ENCODE data around the gene TM9SF4.

DNA sequence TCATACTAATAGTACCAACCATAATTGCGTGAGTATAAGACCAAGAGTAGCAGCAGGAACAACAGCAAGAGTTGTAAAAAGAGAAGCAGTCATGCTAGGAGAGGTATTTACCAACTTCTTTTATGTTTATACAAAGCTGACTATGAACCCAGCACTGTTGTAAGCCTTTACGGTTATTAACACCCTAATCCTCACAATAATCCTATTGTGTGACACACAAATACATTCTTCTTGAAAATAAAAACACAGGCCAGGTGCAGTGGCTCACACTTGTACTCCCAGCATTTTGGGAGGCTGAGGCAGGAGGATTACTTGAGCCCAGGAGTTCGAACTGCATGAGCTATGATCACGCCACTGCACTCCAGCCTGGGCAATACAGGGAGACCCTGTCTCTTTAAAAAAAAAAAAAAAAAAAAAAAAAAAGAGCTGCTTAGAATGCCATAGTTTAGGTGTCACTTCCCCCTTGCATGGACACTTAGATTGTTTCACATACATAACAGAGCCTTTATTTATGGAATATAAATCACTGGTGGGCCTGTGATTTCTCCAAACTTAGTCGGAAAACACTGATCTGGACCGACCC lies 37.3 kb upstream of the TM9SF4 start:
- TF ChIP-seq CREB1 (IDR thresholded peaks at IDR 0.05; ENCODE audit: low read depth) = no peak
- TF ChIP-seq, protein P1, sequence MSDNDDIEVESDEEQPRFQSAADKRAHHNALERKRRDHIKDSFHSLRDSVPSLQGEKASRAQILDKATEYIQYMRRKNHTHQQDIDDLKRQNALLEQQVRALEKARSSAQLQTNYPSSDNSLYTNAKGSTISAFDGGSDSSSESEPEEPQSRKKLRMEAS (IDR thresholded peaks at IDR 0.05) = no peak
- TF ChIP-seq, protein P2, sequence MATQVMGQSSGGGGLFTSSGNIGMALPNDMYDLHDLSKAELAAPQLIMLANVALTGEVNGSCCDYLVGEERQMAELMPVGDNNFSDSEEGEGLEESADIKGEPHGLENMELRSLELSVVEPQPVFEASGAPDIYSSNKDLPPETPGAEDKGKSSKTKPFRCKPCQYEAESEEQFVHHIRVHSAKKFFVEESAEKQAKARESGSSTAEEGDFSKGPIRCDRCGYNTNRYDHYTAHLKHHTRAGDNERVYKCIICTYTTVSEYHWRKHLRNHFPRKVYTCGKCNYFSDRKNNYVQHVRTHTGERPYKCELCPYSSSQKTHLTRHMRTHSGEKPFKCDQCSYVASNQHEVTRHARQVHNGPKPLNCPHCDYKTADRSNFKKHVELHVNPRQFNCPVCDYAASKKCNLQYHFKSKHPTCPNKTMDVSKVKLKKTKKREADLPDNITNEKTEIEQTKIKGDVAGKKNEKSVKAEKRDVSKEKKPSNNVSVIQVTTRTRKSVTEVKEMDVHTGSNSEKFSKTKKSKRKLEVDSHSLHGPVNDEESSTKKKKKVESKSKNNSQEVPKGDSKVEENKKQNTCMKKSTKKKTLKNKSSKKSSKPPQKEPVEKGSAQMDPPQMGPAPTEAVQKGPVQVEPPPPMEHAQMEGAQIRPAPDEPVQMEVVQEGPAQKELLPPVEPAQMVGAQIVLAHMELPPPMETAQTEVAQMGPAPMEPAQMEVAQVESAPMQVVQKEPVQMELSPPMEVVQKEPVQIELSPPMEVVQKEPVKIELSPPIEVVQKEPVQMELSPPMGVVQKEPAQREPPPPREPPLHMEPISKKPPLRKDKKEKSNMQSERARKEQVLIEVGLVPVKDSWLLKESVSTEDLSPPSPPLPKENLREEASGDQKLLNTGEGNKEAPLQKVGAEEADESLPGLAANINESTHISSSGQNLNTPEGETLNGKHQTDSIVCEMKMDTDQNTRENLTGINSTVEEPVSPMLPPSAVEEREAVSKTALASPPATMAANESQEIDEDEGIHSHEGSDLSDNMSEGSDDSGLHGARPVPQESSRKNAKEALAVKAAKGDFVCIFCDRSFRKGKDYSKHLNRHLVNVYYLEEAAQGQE (IDR thresholded peaks at IDR 0.05; ENCODE audit: low read depth) = no peak
- no peak for TF ChIP-seq YY1 (IDR thresholded peaks at IDR 0.05; ENCODE audit: low read depth)
- TF ChIP-seq TEAD4 (IDR thresholded peaks at IDR 0.05) = no peak

Measured in Ishikawa (cell line).